GM18867 (cell line): ENCODE measurements around the gene KLHL20.
"Not testable (repeated sequence)": the region's sequence is repeated elsewhere in the genome, so short reads cannot be mapped to it uniquely, and the experiment has no call there.

Source experiments
- ATAC-seq: cut with Tn5 transposase; IDR thresholded peaks from one replicate; pipeline ENCODE4 v1.9.1; 2021; ENCODE audit warnings: mild to moderate bottlenecking, moderate library complexity; ENCODE audit not compliant: unreplicated experiment

Gene KLHL20, protein sequence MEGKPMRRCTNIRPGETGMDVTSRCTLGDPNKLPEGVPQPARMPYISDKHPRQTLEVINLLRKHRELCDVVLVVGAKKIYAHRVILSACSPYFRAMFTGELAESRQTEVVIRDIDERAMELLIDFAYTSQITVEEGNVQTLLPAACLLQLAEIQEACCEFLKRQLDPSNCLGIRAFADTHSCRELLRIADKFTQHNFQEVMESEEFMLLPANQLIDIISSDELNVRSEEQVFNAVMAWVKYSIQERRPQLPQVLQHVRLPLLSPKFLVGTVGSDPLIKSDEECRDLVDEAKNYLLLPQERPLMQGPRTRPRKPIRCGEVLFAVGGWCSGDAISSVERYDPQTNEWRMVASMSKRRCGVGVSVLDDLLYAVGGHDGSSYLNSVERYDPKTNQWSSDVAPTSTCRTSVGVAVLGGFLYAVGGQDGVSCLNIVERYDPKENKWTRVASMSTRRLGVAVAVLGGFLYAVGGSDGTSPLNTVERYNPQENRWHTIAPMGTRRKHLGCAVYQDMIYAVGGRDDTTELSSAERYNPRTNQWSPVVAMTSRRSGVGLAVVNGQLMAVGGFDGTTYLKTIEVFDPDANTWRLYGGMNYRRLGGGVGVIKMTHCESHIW

DNA sequence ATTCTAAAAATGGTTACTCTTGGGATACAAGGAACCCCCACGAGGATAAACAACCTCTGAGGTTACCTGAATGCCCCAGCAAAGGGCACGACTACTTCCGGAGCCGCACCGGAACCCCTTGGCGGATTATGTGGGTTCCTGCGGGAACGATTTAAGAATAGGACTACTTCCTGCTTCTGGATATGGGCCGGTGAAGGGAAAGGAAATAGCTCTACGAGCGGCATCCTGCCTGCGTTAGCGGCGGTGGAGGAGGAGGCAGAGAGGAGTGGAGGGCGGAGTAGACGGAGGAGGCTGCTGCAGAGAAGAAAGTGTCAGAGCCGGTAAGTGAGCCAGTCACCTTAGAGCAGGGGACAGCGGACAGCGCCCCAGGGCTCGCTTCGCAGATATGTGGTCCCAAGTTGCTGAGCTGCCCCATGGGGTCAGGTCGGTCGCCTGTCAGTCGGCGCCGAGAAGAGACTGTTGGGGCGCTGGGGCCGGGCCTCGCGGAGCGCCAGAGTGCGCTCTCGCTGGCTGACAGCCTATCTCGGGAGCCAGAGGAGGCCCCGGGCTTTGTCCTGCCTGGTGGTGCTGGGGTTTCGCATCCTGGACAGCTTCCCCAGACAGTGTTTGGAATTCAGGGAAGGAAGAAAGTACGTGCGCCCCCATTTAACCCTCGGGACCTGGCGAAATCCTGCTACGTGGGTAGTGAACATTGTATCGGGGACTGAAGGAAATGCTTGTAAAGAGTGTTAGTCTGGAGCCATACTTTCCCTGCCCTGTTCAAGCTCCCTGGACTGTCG, at the start of gene KLHL20:
Gene KLHL20, plus strand, starts transcription at position 223 of the 779 bp plus-strand sequence. CDS start 1,063 bp downstream, outside the sequence.
- ATAC-seq = peak; percentile 95

DNA sequence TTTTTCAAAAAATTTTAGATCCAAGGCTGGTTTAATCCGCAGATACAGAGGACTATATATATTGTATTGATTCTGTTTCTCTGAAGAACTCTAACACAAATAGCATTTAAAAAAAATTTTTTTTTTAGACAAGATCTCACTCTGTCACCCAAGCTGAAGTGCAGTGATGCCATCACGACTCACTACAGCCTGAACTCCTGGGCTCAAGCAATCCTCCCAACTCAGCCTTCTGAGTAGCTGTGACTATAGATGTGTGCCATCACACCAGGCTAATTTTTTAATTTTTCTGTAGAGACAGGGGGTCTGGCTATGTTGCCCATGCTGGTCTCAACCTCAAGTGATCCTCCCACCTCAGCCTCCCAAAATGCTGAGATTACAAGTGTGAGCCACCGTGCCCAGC, 48.1 kb upstream of the KLHL20 start:
- ATAC-seq = no peak

DNA sequence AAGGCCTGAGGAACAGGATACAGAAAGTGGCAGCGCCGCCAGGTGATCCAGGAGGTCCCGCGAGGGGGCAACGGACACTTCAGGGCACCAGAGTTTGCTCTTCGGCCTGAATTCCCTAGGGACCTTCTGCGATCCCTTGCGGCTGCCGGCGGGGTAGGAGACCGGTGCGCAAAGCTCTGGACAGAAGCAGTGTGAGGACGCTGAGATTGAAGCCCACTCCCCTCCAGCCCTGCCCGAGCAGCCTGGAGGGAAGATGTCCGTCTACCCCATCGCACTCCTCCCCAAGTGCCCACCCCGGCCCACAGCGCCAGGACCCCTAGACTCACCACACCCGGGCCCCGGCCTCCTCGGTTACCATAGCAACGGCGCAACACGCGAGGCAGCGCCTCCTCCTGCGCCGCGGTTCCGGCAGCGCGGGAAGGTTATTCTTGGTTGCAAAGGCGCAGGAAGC, 45.3 kb upstream of the KLHL20 start, which contains the start of gene ANKRD45:
Gene ANKRD45, minus strand, starts transcription at position 361 of the 451 bp plus-strand sequence. CDS start 10,433 bp downstream, outside the sequence.
- ATAC-seq = no peak

DNA sequence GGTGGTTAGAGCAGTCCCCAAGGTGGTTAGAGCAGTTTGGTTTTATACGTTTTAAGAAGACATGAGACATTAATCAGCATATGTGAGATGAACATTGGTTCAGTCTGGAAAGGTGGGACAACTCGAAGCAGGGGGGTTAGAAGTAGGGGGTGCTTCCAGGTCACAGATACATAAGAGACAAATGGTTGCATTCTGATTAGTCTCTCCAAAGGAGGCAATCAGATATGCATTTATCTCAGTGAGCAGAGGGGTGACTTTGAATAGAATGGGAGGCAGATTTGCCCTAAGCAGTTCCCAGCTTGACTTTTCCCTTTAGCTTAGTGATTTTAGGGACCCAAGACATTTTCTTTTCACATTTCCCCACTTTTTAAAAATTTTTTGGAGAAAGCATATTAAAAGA, 40.3 kb upstream of the KLHL20 start:
- not testable (repeated sequence) for ATAC-seq

DNA sequence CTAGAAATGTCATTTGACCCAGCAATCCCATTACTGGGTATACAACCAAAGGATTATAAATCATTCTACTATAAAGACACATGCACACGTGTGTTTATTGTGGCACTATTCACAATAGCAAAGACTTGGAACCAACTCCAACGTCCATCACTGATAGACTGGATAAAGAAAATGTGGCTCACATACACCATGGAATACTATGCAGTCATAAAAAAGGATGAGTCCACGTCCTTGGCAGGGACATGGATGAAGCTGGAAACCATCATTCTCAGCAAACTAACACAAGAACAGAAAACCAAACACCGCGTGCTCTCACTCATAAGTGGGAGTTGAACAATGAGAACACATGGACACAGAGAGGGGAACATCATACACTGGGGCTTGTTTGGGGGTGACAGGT, 34.6 kb upstream of the KLHL20 start:
- not testable (repeated sequence) for ATAC-seq

DNA sequence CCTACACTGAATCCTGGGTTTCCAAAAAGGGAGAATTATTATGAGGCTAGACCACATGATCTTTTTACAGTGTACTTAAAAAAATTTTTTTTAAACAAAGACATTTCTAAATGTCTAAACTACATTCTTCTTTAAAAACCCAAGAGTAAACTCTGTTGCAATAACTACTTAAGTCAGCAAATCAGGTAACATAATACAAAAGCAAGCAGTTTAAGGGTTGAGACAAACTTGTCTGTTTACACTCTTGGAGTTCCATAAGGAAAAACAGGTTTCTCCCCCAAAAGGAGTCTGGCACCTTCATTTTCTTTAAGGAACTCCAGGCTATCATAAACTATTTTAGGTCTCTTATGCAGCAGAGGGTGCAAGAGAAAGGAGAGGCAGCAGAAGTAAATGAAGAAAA, 32.6 kb upstream of the KLHL20 start:
- ATAC-seq = no peak

DNA sequence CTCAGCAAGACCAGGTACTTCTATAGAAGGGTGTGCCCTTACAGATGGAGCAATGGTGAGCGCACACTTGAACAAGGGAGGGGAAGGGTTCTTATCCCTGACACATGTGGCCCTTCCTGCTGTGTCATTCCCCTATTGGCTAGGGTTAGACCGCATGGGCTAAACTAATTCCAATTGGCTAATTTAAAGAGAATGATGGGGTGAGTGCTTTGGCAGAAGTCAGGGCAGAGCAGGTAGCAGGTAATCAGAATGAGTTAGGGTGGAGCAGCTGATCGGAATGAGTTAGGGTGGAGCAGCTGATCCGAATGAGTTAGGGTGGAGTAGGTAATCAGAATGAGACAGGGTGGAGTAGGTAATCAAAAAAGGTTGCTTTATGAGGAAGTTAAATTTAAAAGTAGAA, 30.9 kb upstream of the KLHL20 start:
- ATAC-seq = not testable (repeated sequence)

DNA sequence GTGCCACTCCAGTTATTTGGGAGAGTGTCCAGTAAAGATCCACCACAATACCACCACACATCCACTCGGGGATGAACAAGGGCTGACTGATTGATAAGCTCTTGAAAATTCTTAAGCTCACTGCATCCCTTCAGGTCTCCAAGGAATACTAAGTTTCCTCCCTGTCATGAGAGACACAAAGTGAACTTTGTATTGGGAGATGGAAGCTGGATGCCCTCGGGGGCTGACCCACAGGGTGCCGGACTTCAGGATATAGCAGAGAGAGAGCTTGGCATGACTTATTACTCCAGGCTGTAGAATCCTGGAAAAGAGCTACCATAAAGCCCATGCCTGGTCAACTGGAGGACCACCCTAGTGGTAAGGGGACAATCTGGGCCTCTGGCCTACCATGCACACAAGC, 29.7 kb upstream of the KLHL20 start:
- not testable (repeated sequence) for ATAC-seq

DNA sequence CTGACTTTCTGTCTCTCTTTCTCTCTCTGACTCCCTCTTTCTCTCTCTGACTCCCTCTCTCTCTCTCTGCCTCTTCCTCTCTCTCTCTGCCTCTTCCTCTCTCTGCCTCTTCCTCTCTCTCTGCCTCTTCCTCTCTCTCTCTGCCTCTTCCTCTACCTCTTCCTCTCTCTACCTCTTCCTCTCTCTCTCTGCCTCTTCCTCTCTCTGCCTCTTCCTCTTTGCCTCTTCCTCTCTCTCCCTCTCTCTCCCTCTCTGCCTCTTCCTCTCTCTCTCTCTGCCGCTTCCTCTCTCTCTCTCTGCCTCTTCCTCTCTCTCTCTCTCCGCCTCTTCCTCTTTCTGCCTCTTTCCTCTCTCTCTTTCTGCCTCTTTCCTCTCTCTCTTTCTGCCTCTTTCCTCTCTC, 26.5 kb upstream of the KLHL20 start:
- ATAC-seq = no peak

DNA sequence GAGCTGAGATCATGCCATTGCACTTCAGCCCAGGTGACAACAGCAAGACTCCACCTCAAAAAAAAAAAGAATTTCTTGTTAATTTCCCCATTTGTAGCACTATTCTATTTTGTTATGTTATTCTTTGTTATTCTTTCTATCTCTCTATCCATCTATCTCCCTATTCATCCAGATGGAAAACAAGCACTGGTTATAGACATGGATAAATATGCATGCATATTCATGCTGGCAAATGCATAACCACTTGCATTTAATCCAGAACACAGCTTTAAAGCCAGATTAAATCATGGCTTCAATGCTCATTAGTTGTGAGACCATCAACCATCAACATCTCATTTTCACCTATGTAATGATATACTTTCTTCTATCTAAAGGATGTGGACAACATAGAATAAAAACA, 21.5 kb upstream of the KLHL20 start:
- no peak for ATAC-seq

DNA sequence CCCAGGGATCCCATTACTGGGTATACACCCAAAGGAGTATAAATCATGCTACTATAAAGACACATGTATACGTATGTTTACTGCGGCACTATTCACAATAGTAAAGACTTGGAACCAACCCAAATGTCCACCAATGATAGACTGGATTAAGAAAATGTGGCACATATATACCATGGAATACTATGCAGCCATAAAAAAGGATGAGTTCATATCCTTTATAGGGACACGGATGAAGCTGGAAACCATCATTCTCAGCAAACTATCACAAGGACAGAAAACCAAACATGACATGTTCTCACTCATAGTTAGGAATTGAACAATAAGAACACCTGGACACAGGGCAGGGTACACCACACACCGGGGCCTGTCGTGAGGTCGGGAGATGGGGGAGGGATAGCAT, 13.5 kb upstream of the KLHL20 start:
- not testable (repeated sequence) for ATAC-seq

DNA sequence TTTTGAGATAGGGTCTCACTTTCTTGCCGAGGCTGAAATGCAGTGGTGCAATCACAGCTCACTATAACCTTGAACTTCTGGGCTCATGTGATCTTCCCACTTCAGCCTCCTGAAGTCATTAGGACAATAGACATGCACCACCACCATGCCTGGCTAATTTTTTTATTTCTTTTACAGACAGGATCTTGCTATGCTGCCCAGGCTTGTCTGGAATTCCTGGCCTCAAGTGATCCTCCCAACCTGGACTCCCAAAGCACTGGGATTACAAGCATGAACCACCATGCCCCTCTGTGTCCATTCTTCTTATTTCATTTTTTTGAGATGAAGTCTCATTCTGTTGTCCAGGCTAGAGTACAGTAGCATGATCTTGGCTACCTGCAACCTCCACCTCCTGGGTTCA, 12.0 kb upstream of the KLHL20 start:
- ATAC-seq = no peak

DNA sequence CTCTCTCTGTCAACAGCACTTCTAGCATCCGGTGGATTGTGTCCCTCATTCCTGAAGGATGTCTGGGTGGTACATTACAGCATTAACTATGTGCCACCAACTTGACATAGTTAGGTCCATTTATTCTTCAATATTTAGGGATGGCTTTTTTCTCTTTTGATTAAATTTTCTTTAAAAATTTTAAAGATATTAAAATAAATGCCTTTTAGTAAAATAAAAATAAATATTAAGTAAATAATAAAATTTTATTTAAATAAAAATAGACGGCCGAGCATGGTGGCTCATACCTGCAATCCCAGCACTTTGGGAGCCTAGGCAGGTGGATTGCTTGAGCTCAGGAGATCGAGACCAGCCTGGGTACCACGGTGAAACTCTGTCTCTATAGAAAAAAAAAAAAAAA, 9.7 kb upstream of the KLHL20 start:
- ATAC-seq = no peak

DNA sequence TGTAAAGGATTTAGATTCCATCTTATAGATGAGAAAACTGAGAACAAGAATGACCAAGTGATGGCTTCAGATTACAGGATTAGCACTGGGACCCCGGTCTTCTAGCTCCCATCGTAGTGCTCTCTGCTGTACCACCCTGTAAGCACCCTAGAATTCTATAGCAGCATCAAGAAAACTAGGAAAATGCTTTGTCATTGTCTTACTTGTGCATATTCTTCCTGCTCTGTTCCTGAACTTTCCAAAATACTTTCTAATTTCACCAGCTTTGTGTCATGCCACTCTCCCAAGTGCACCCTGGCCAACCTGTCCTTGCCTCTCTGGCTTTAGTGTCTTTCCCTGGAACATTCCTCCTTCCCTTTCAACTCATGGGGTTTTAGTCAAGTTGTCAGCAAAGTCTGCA, 6.0 kb upstream of the KLHL20 start:
- ATAC-seq = no peak

DNA sequence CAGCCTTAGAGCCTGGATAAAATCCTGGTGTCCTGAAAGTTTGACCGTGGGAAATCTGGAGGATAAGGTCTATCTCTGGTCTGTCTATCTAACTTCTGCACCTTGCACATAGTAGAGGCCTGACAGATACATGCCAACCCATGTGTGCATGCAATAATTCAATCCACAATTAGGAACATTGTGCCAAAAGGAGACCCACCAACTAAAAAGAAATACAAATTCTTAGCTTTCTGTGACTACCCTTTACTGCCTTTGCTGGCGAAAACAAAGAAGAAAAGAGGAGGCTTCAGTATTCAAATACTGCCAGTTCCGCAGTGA, 381 bp upstream of the KLHL20 start:
- ATAC-seq = no peak

DNA sequence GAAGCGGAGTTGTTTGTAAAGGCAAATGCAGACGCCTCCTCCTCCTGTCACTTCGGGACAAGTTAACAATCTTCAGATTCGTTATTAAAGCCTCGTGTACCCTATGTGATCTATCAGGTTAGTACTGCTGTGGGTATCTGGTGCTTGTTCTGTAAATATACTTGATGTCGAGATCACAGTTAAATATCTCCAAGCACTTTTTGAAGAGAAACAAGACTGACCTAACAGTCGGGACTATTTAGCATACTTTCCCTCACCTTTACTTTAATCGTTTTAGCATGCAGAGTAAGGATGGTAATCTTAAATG, 710 bp downstream of the KLHL20 start:
- ATAC-seq = no peak

DNA sequence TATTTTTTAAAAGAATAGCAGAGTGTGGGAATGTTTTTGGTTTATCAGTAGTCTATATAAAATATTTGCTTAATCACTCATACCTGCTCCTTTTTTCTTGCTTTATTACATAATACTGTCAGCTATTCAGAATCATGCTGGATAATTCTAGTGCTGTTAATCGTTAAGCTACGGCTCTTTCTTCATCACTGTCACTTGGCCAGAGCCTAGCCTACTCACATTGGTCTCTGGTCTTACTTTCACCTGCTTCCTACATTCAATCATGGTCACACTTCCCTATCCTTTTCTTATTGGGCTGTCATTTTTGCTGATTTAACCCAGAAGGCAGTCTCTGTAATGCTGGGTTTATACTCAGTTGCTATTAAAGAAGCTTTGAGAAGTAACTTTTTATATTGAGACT, 2.5 kb downstream of the KLHL20 start:
- ATAC-seq = no peak

DNA sequence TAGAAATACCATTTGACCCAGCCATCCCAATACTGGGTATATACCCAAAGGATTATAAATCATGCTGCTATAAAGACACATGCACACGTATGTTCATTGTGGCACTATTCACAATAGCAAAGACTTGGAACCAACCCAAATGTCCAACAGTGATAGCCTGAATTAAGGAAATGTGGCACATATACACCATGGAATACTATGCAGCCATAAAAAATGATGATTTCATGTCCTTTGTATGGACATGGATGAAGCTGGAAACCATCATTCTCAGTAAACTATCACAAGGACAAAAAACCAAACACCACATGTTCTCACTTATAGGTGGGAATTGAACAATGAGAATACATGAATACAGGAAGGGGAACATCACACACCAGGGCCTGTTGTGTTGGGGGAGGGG, 16.6 kb downstream of the KLHL20 start:
- ATAC-seq = not testable (repeated sequence)

DNA sequence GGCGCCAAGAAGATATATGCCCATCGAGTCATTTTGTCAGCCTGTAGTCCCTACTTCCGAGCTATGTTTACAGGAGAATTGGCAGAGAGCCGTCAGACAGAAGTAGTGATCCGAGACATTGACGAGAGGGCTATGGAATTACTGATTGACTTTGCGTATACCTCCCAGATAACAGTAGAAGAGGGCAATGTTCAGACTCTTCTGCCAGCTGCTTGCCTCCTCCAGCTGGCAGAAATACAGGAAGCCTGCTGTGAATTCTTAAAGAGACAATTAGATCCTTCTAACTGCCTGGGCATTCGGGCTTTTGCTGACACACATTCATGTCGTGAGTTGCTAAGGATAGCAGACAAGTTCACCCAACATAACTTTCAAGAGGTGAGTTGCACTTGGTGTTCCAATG, 19.1 kb downstream of the KLHL20 start:
- no peak for ATAC-seq

DNA sequence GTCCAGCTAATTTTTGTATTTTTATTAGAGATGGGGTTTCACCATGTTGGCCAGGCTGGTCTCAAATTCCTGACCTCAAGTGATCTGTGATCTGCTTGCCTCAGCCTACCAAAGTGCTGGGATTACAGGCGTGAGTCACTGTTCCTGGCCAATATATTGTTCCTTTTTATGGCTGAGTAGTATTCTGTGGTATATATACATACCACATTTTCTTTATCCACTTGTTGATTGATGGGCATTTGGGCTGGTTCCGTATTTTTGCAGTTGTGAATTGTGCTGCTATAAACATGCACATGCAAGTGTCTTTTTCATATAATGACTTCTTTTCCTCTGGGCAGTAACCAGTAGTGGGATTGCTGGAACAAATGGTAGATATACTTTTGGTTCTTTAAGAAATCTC, 21.3 kb downstream of the KLHL20 start:
- not testable (repeated sequence) for ATAC-seq

DNA sequence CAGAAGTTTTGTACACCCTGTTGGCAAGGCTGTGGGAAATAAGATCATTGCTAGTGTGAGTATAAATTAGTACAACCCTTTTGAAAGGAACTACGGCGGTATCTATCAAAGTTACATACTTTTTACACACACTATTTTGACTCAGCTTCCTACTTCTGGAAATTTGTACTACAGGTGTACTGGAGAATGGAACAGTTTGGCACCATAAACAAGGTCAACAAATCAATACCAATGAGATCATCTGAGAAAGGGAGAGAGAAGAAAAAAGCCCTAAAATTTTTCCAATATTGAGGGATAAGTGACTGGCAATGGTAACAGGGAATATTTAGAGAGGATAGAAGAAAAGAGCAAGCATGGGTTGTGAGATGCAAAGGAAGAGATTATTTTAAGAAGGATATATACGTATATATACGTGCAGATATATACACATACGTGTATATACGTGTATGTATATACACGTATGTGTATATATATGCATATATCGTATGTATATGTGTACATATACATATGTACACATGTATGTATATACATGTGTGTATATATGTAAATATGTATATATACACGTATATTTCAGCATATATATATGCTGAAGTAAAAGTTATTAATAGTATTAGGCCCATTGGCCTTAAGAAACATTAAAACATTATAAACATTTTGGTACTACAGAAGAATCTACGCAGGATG, 27.6 kb downstream of the KLHL20 start:
- ATAC-seq = no peak
